H1 (cell line): ENCODE measurements around the gene ARL6IP4. TPM values are rescaled to one million over a fixed set of nuclear protein-coding genes. Genes with fewer than 3 reads are reported as not detected.

Experiments used
- YY1 ChIP-seq: IDR thresholded peaks from 2 replicates; pipeline ENCODE4 v1.6.1; 2011; ENCODE audit warnings: low read depth, mild to moderate bottlenecking, low read length
- polyA plus RNA-seq, 7 experiments: library from polyadenylated mRNA; depleted of rRNA in 3 of 7; stranded (reverse) in 5 of 7; unstranded in 2 of 7; fragments of >200 nt in 5 of 7; fragments of 200-250 nt in 2 of 7; gene quantifications; 1 replicate in 5 of 7; 2 replicates in 1 of 7; 4 replicates in 1 of 7; pipeline versions ENCODE4 v1.2.1 to v1.2.3, GENCODE V29; 2011 to 2013; ENCODE audit warnings: missing spikeins in 2 of 7, mixed read lengths in 2 of 7
- total RNA-seq: library from RNA; stranded (reverse); fragmentation: NEBNext Ultra II Directional; extraction: Animal tissue kit (Norgen Biotek cat#: 25700); gene quantifications from 2 replicates; pipeline ENCODE4 v1.2.1, GENCODE V29; 2021

Gene ARL6IP4
- total and polyA plus RNA-seq, 2 of the 8 experiments (the other 6 are each of a cell fraction or from before 2014, with no cell fraction given), result 76.4 to 109 TPM

DNA sequence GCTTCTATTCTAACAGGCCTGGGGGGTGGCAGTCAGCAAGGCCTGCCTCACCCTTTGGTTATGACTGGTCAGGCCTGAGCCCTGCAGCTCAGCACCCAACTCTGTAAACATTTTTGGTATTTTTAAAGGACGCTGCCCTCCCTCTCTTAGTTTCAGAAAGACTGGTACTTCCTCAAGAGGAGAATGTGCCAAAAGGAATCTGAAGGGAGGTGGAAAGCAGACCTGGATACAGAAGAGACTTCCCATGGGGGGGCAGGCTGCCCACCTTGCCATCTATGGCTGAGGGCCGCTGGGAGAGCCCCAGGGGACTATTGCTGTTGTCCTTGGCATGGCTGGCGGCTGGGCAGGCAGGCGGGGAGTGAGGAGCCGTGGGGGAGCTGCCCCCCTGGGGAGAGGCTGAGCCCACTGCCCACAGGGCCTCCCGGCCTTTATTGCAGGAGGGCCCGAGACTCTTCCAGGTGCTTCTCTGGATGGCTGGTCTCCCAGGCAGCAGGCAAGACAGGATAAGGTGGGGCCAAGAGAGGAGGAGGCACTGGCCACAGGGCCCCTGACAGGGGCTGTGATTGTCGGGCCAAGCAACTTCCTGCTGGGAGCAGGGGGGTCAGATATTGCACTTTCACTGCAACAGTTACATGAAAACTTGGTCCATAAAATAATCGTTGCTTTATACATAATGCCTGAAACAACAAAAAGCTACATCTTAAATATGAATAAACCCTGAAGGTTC is 3.5 kb downstream of the ARL6IP4 start (continued):
- TF ChIP-seq YY1, result no peak
